BE2C (cell line): ENCODE data around the gene TMEM163.

Experiments
- DNase-seq: peaks from one replicate; pipeline ENCODE4 v3.0.0-alpha.2; 2020
- H3K27me3 ChIP-seq: fragments of 250-450 bp; sonication (Bioruptor Pico); 2 replicates; pipeline ENCODE4 v1.5.1; 2020; ENCODE audit warnings: mild to moderate bottlenecking
- H3K36me3 ChIP-seq: fragments of 250-450 bp; sonication (Bioruptor Pico); 2 replicates; pipeline ENCODE4 v1.5.1; 2020; ENCODE audit warnings: mild to moderate bottlenecking
- H3K4me1 ChIP-seq: fragments of 250-450 bp; sonication (Bioruptor Pico); 2 replicates; pipeline ENCODE4 v1.5.1; 2020
- H3K4me3 ChIP-seq: 2 replicates; pipeline ENCODE4 v1.5.1; 2011; ENCODE audit warnings: low read depth, low read length
- H3K9me3 ChIP-seq: fragments of 250-450 bp; sonication (Bioruptor Pico); 2 replicates; pipeline ENCODE4 v1.5.1; 2020
- CTCF ChIP-seq: IDR thresholded peaks from 2 replicates; pipeline ENCODE4 v1.5.1; 2012; ENCODE audit warnings: mild to moderate bottlenecking, low read depth, low read length

TMEM163 gene

GRCh38 chr2:134630504-134631159 lies 88.2 kb downstream of the TMEM163 start:
- no peaks in the 10 kb centered on the region for H3K27me3 ChIP-seq
- H3K36me3 ChIP-seq, result no peaks in the 10 kb centered on the region
- no peak for TF ChIP-seq CTCF
- no peaks in the 10 kb centered on the region for H3K4me1 ChIP-seq
- no peak overlapping the region for H3K4me3 ChIP-seq
- DNase-seq, result no peak
- H3K9me3 ChIP-seq, result no peaks in the 10 kb centered on the region

- Histone ChIP-seq H3K4me3 (no peak overlapping the region), H3K36me3 (no peaks in the 10 kb centered on the region), H3K4me1 (no peaks in the 10 kb centered on the region), H3K27me3 (no peaks in the 10 kb centered on the region), H3K9me3 (no peaks in the 10 kb centered on the region)
- TF ChIP-seq CTCF, result no peak
- no peak for DNase-seq
These were observed 90.3 kb downstream of the TMEM163 start for GRCh38 chr2:134628453-134628852.

- DNase-seq, result no peak
- no peak overlapping the region for H3K4me3 ChIP-seq
- no peaks in the 10 kb centered on the region for H3K9me3 ChIP-seq
- H3K36me3 ChIP-seq, result no peaks in the 10 kb centered on the region
- no peaks in the 10 kb centered on the region for H3K27me3 ChIP-seq
- H3K4me1 ChIP-seq, result no peaks in the 10 kb centered on the region
- TF ChIP-seq CTCF, result no peak
These were observed 92.0 kb downstream of the TMEM163 start for GRCh38 chr2:134626781-134627180.

GRCh38 chr2:134625311-134625710 lies 93.5 kb downstream of the TMEM163 start:
- H3K36me3 ChIP-seq, result no peaks in the 10 kb centered on the region
- no peak overlapping the region for H3K4me3 ChIP-seq
- no peak for TF ChIP-seq CTCF
- no peaks in the 10 kb centered on the region for H3K27me3 ChIP-seq
- H3K4me1 ChIP-seq, result no peaks in the 10 kb centered on the region
- H3K9me3 ChIP-seq, result no peaks in the 10 kb centered on the region
- DNase-seq, result no peak

- no peak for TF ChIP-seq CTCF
- Histone ChIP-seq H3K36me3 (no peaks in the 10 kb centered on the region), H3K4me1 (no peaks in the 10 kb centered on the region), H3K9me3 (no peaks in the 10 kb centered on the region), H3K27me3 (no peaks in the 10 kb centered on the region), H3K4me3 (no peak overlapping the region)
- DNase-seq, result no peak
These were observed 95.0 kb downstream of the TMEM163 start for GRCh38 chr2:134623796-134624195.

GRCh38 chr2:134623046-134623445 lies 95.8 kb downstream of the TMEM163 start:
- no peaks in the 10 kb centered on the region for H3K4me1 ChIP-seq

More at GRCh38 chr2:134623046-134623445, 95.8 kb downstream of the TMEM163 start:
- DNase-seq, result no peak
- Histone ChIP-seq H3K36me3 (no peaks in the 10 kb centered on the region), H3K4me3 (no peak overlapping the region), H3K9me3 (no peaks in the 10 kb centered on the region), H3K27me3 (no peaks in the 10 kb centered on the region)
- no peak for TF ChIP-seq CTCF
